Endodermal cell (in vitro differentiated cells): ENCODE data around the gene TTC28. TPM values are rescaled to one million over a fixed set of nuclear protein-coding genes. Genes with fewer than 3 reads are reported as not detected.

Experiments
- DNase-seq: peaks from one replicate; pipeline ENCODE4 v3.0.0-alpha.2; 2017
- H3K27ac ChIP-seq: 2 replicates; pipeline ENCODE4 v1.5.1; 2013; ENCODE audit warnings: mild to moderate bottlenecking, low read depth, low read length, moderate library complexity
- H3K27me3 ChIP-seq: 2 replicates; pipeline ENCODE4 v1.6.1; 2013; ENCODE audit warnings: mild to moderate bottlenecking, low read length, moderate library complexity; ENCODE audit not compliant: insufficient read depth, control insufficient read depth, poor library complexity, severe bottlenecking
- H3K36me3 ChIP-seq: 2 replicates; pipeline ENCODE4 v1.7.0; 2013; ENCODE audit warnings: mild to moderate bottlenecking, low read length, moderate library complexity; ENCODE audit not compliant: control insufficient read depth, insufficient read depth
- H3K4me1 ChIP-seq: one replicate; pipeline ENCODE4 v1.7.0; 2013; ENCODE audit warnings: low read length; ENCODE audit not compliant: control insufficient read depth, insufficient read depth
- H3K4me3 ChIP-seq: 2 replicates; pipeline ENCODE4 v1.5.1; 2013; ENCODE audit warnings: mild to moderate bottlenecking, low read length, moderate library complexity
- H3K9ac ChIP-seq: 2 replicates; pipeline ENCODE4 v1.6.1; 2013; ENCODE audit warnings: mild to moderate bottlenecking, low read length, moderate library complexity; ENCODE audit not compliant: poor library complexity, severe bottlenecking; ENCODE audit errors: extremely low read depth
- H3K9me3 ChIP-seq: 2 replicates; pipeline ENCODE4 v1.6.1; 2013; ENCODE audit warnings: mild to moderate bottlenecking, low read length, moderate library complexity; ENCODE audit not compliant: control insufficient read depth
- H3K27ac Mint-ChIP-seq: 2 replicates; pipeline ENCODE4 v1.8.0; 2020; ENCODE audit warnings: mixed read lengths
- H3K27me3 Mint-ChIP-seq: 2 replicates; pipeline ENCODE4 v1.8.0; 2021; ENCODE audit warnings: mild to moderate bottlenecking, mixed read lengths; ENCODE audit not compliant: insufficient read depth
- H3K36me3 Mint-ChIP-seq: 2 replicates; pipeline ENCODE4 v1.8.0; 2020; ENCODE audit warnings: low read depth, mixed read lengths
- H3K4me1 Mint-ChIP-seq: 2 replicates; pipeline ENCODE4 v1.8.0; 2020; ENCODE audit warnings: mixed read lengths
- H3K4me3 Mint-ChIP-seq: 2 replicates; pipeline ENCODE4 v1.8.0; 2020; ENCODE audit warnings: mild to moderate bottlenecking, moderate library complexity, mixed read lengths
- H3K9me3 Mint-ChIP-seq: 2 replicates; pipeline ENCODE4 v1.8.0; 2020; ENCODE audit warnings: mild to moderate bottlenecking, mixed read lengths
- WGBS, 2 experiments: methylation state at CpG; one replicate each; pipeline versions ENCODE4 v1.1.5 to v1.1.7; 2013; ENCODE audit warnings: missing lambda C conversion rate in 2 of 2, mixed read lengths in 1 of 2; ENCODE audit not compliant: insufficient coverage in 1 of 2, insufficient read length in 1 of 2; 5-methylcytosine and 5-hydroxymethylcytosine counted together
- total RNA-seq, 2 donors: library from RNA; stranded (reverse); fragmentation: NEBNext Ultra II Directional in 1 of 2; extraction: Animal tissue kit (Norgen Biotek cat#: 25700) in 1 of 2; gene quantifications; 2 replicates in 1 of 2; 3 replicates in 1 of 2; pipeline ENCODE4 v1.2.1, GENCODE V29; 2021
- TF ChIP-seq, protein P1 (sequence below): fragments of 200-600 bp; sonication (generic); conservative IDR thresholded peaks from 2 replicates; pipeline ENCODE4 v1.5.0; 2021; ENCODE audit warnings: antibody characterized with exemption, mild to moderate bottlenecking

TTC28 gene
- total RNA-seq, 2 donors from 2014 or later: 28.6 to 34.0 TPM

DNA sequence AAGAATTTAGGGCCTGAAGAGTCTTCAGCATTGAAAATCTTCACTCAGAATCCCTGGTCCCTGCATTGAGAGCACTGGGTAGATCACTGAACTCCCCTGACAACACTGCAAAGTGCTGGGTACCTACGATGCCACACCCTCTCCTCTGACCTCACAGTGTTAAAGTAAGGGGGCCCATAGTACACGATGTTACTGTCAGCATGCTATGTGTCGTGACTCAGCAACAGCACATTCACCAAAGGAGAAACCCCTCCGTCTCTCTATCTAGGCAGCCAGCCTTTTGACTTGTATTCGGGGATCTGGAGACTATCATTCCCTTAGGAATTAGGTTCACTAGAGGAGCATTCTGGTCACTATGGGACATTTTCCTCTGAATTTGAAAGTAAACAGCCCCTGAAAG, 693.2 kb downstream of the TTC28 start:
- Mint-ChIP-seq H3K27ac (no peak overlapping the region), H3K4me3 (no peak overlapping the region), H3K27me3 (no peaks in the 10 kb centered on the region), H3K36me3 (peaks cover 35% of the 10 kb centered on the region), H3K4me1 (peaks cover 3% of the 10 kb centered on the region), H3K9me3 (no peaks in the 10 kb centered on the region)
- Histone ChIP-seq H3K4me1 (no peaks in the 10 kb centered on the region), H3K27me3 (no peaks in the 10 kb centered on the region), H3K36me3 (peaks cover 17% of the 10 kb centered on the region), H3K9me3 (no peaks in the 10 kb centered on the region), H3K27ac (no peak overlapping the region), H3K4me3 (no peak overlapping the region), H3K9ac (no peak overlapping the region)
- TF ChIP-seq, protein P1, sequence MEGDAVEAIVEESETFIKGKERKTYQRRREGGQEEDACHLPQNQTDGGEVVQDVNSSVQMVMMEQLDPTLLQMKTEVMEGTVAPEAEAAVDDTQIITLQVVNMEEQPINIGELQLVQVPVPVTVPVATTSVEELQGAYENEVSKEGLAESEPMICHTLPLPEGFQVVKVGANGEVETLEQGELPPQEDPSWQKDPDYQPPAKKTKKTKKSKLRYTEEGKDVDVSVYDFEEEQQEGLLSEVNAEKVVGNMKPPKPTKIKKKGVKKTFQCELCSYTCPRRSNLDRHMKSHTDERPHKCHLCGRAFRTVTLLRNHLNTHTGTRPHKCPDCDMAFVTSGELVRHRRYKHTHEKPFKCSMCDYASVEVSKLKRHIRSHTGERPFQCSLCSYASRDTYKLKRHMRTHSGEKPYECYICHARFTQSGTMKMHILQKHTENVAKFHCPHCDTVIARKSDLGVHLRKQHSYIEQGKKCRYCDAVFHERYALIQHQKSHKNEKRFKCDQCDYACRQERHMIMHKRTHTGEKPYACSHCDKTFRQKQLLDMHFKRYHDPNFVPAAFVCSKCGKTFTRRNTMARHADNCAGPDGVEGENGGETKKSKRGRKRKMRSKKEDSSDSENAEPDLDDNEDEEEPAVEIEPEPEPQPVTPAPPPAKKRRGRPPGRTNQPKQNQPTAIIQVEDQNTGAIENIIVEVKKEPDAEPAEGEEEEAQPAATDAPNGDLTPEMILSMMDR: no peak
- DNase-seq: peak; percentile 17
- WGBS, 2 experiments: 89 to 96% methylated on average over 5 of the region's 5 CpGs

DNA sequence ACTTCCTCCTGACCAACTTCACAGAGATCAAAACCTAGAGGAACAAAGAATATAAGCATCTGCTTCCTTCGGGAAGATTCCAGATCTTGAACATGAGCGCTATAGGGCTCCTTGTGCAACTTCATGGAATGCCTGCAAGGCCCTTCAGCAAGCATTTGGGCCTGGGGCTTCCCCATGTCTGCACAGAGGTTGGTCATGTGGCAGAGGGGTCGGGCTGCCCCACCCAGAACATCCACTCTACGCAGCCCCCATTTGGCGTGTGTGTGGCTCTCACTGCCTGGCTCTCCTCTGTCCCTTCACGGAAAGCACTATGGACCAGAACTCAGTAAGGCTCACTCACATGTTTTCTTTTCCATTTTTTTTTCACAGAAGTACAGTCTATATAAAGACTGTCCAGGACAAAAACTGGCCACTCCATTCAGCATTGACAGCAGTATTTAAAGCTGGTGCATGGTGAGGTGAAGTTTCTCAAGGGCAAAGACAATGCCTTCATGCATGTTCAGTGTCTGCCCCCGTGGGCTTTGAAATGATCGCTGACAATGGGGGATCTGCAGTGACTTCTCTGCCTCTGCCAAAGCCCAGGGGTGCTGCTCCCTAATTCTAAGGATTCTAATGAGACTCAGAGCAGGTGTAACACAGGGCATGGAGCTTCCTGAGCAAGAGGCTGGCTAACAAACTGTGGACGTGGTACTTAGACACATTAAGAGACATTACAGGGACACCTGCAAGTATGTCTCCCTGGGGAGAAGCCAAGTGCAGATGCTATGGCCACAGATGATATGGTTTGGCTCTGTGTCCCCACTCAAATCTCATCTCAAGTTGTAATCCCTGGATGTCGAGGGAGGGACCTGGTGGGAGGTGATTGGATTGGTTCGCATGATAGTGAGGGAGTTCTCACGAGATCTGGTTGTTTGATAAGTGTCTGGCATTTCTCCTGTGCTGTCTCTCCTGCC, 694.0 kb downstream of the TTC28 start:
- Mint-ChIP-seq H3K27me3 (no peaks in the 10 kb centered on the region), H3K36me3 (peaks cover 33% of the 10 kb centered on the region), H3K27ac (no peak overlapping the region), H3K9me3 (no peaks in the 10 kb centered on the region), H3K4me3 (no peak overlapping the region), H3K4me1 (peaks cover 4% of the 10 kb centered on the region)
- Histone ChIP-seq H3K9ac (no peak overlapping the region), H3K9me3 (no peaks in the 10 kb centered on the region), H3K4me3 (no peak overlapping the region), H3K36me3 (peaks cover 17% of the 10 kb centered on the region), H3K27me3 (no peaks in the 10 kb centered on the region), H3K27ac (no peak overlapping the region), H3K4me1 (no peaks in the 10 kb centered on the region)
- peak; percentile 29 for DNase-seq
- TF ChIP-seq, protein P1: no peak
- WGBS, 2 experiments: 92 to 96% methylated on average over 9 to 12 of the region's 12 CpGs

DNA sequence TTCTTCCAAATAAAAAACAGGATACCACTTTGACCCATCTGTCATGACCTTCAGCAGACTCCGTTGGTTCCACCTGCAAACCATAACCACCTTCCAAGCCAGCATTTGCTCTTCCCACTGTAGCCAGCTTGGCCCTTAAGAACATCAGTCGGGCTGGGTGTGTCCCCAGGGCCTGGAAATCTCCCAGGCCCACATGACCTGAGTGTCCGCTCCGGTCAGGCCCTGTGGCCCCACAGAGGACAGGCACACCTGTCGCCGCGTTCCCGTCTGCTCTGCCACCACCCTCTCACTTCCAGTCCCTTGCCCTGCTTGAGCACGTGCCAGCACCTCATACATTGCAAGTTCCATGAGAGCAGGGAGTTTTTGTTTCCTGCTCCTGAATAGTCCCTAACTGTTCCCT, 694.9 kb downstream of the TTC28 start:
- no peak overlapping the region for H3K4me3 ChIP-seq
- no peak overlapping the region for H3K4me3 Mint-ChIP-seq
- H3K9me3 ChIP-seq: no peaks in the 10 kb centered on the region
- TF ChIP-seq, protein P1: no peak
- peaks cover 33% of the 10 kb centered on the region for H3K36me3 Mint-ChIP-seq
- H3K27ac Mint-ChIP-seq: peak overlapping the region; percentile 5
- no peak overlapping the region for H3K9ac ChIP-seq
- no peaks in the 10 kb centered on the region for H3K27me3 ChIP-seq
- no peak for DNase-seq
- H3K36me3 ChIP-seq: peaks cover 17% of the 10 kb centered on the region
- H3K4me1 ChIP-seq: no peaks in the 10 kb centered on the region
- no peaks in the 10 kb centered on the region for H3K27me3 Mint-ChIP-seq
- WGBS, 2 experiments: 96 to 98% methylated on average over 6 to 9 of the region's 9 CpGs
- H3K9me3 Mint-ChIP-seq: no peaks in the 10 kb centered on the region
- peaks cover 10% of the 10 kb centered on the region for H3K4me1 Mint-ChIP-seq
- no peak overlapping the region for H3K27ac ChIP-seq
